SK-N-MC (cell line): ENCODE results near the gene CBY3.
A peak's percentile ranks its signal among the peaks of the same experiment; 100 is the strongest.
"Not testable (repeated sequence)": the region's sequence is repeated elsewhere in the genome, so short reads cannot be mapped to it uniquely, and the experiment has no call there.

Experiments
- DNase-seq: peaks from one replicate; pipeline ENCODE4 v3.0.0-alpha.2; 2011; ENCODE audit warnings: low read depth, low spot score
- H3K27ac ChIP-seq: fragments of 200-600 bp; sonication (generic); 2 replicates; pipeline ENCODE4 v1.5.1; 2016; ENCODE audit warnings: mixed run types
- H3K36me3 ChIP-seq: fragments of 200-600 bp; sonication (generic); 2 replicates; pipeline ENCODE4 v1.6.1; 2017; ENCODE audit warnings: antibody characterized with exemption, low read length, mixed read lengths; ENCODE audit not compliant: insufficient read depth
- H3K4me3 ChIP-seq: fragments of 200-600 bp; sonication (generic); 2 replicates; pipeline ENCODE4 v1.5.1; 2016
- H3K9ac ChIP-seq: fragments of 200-600 bp; sonication (generic); 2 replicates; pipeline ENCODE4 v1.8.0; 2017; ENCODE audit warnings: mixed run types, mixed read lengths; ENCODE audit not compliant: insufficient read length
- H3K9me3 ChIP-seq: fragments of 200-600 bp; sonication (generic); 2 replicates; pipeline ENCODE4 v1.6.1; 2017; ENCODE audit warnings: low read depth, mild to moderate bottlenecking, antibody characterized with exemption, low read length, moderate library complexity, mixed read lengths
- EZH2 ChIP-seq: fragments of 200-600 bp; sonication (generic); IDR thresholded peaks from one replicate; pipeline ENCODE4 v1.6.1; 2017; ENCODE audit warnings: antibody characterized with exemption
- FOXP2 ChIP-seq: optimal IDR thresholded peaks from 2 replicates; pipeline ENCODE3; 2011; ENCODE audit warnings: mild to moderate bottlenecking, moderate library complexity; ENCODE audit not compliant: insufficient read depth; ENCODE audit errors: extremely low read length, control extremely low read depth
- POLR2AphosphoS5 ChIP-seq: IDR thresholded peaks from 2 replicates; pipeline ENCODE4 v1.6.1; 2012; ENCODE audit warnings: mild to moderate bottlenecking, low read depth, low read length, borderline replicate concordance

CBY3 gene

DNA sequence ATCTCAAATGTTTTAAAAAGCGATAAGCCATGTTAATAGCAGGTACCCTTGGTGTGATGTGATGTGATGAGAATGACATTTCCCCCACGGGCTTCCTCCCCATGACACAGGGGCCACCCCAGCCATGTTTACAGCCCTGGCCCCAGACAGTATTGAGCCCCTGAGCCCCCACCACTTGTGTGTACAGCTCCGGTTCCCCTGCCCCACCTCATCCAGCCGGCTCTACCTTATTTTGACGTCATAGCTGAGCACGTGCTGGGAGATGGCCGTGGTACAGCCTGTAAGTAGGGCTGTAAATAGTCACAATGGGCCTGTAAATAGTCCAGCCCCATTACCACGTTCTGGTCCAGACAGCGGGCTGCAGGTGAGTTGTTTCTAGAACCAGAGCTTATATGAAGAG, 32.4 kb downstream of the CBY3 start:
- H3K9me3 ChIP-seq = no peaks in the 10 kb centered on the region
- TF ChIP-seq EZH2 (no peak), FOXP2 (no peak), POLR2AphosphoS5 (no peak)
- H3K36me3 ChIP-seq = no peaks in the 10 kb centered on the region
- no peak overlapping the region for H3K27ac ChIP-seq
- no peak overlapping the region for H3K4me3 ChIP-seq
- H3K9ac ChIP-seq = no peak overlapping the region
- DNase-seq = no peak

DNA sequence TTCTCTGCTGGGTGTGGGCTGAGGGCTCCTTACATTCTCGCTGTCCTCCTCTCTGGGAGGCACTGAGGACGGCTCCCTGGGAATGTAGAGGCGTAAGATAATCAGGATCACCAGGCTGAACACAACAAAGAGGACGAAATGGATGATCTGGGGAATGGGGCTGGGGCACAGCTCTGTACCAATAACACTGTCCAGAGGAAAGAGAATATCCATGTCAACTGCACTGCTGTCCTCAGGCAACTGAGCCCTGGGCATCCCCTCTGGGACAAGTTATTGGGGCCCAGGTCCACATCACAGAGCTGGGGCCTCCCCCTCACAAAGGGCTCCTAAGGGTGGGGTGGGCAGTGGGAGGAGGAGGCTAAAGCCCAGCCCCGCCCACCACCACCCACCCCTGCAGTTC, 36.1 kb downstream of the CBY3 start:
- H3K9me3 ChIP-seq, DNase-seq, H3K27ac ChIP-seq, H3K9ac ChIP-seq, H3K36me3 ChIP-seq, H3K4me3 ChIP-seq: not testable (repeated sequence)

DNA sequence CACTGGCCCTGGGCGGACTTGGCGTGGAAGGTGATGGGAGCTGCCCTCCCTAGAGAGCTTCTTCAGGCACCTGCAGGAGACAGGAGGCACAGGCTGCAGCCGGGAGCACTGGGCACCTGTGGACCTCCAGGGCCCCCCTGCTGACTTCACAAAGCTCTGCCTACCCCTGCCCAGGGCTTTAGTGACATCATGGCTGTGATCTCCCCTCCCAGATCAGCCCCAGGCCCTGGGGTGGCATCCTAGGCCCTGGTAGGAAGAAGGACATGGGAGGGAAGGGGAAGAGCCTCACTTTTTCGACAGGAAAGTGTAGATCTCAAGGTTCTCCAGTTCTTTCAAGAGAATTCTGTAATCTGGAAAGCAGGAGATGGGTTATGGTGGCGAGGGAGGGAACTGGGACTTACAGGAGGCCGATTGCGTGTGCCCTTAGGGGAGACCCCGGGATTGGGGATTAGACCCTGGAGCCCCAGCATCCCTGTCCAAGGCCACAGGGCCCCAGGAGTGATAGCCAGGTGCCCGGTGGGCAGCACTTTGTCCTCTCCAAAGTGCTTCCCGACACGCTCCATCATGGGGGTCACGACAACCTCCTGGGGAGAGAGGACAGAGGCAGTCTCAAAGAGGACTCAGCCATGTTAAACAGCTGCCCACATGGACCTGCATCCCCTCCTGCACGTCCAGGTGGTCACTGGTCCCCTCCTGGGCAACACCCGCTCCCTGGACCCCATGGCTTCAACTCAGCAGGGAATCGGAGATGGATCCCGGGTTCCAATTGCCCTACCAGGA, 37.5 kb downstream of the CBY3 start:
- not testable (repeated sequence) for H3K9me3 ChIP-seq, H3K9ac ChIP-seq, H3K4me3 ChIP-seq, H3K27ac ChIP-seq, H3K36me3 ChIP-seq, DNase-seq

DNA sequence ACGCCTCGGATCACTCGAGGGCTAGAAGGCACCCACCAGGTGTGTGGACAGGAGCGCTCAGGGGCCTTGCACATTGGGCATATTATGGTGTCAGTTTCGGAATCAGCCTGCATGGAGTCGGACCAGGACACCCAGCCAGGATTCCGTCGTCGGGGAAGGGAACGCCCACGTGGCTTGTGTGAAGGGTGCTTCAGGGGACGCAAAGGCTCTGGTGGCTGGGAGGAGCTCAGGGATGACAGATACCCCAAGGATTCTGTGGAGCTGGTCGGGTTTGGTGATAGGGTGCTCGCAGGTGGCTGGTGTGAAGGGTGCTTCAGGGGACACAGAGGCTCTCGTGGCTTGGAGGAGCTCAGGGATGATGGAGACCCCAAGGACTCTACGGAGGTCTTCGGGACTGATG, 38.2 kb downstream of the CBY3 start:
- not testable (repeated sequence) for H3K27ac ChIP-seq, H3K4me3 ChIP-seq, H3K36me3 ChIP-seq, H3K9me3 ChIP-seq, DNase-seq, H3K9ac ChIP-seq

DNA sequence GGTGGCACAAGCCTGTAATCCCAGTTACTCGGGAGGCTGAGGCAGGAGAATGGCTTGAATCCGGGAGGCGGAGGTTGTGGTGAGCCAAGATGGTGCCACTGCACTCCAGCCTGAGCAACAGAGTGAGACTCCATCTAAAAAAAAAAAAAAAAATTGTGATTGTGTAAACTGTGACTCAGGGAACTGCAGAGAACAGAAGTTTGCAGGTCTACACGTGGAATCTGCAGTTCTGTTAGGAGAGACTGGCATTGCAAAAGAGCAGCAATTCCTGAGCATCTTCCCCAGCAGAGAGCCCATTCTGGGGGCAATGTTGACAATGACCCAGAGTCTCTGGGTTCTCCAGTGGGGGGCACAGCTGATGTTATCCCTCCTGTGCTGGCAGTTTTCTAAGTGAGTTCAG, 39.1 kb downstream of the CBY3 start:
- H3K9me3 ChIP-seq, H3K36me3 ChIP-seq, H3K9ac ChIP-seq, H3K27ac ChIP-seq, DNase-seq, H3K4me3 ChIP-seq: not testable (repeated sequence)

DNA sequence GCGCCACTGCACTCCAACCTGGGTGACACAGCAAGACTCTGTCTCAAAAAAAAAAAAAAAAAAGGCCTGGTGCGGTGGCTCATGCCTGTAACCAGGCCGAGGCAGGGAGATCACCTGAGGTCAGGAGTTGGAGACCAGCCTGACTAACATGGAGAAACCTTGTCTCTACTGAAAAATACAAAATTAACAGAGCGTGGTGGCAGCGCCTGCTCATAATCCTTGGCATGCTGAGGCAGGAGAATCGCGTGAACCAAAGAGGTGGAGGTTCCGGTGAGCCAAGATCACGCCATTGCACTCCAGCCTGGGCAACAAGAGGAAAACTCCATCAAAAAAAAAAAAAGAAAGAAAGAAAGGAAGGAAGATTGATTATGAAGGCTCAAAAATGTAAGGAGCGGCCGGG, 41.5 kb downstream of the CBY3 start:
- H3K36me3 ChIP-seq, H3K4me3 ChIP-seq, H3K9ac ChIP-seq, H3K27ac ChIP-seq, H3K9me3 ChIP-seq, DNase-seq: not testable (repeated sequence)

DNA sequence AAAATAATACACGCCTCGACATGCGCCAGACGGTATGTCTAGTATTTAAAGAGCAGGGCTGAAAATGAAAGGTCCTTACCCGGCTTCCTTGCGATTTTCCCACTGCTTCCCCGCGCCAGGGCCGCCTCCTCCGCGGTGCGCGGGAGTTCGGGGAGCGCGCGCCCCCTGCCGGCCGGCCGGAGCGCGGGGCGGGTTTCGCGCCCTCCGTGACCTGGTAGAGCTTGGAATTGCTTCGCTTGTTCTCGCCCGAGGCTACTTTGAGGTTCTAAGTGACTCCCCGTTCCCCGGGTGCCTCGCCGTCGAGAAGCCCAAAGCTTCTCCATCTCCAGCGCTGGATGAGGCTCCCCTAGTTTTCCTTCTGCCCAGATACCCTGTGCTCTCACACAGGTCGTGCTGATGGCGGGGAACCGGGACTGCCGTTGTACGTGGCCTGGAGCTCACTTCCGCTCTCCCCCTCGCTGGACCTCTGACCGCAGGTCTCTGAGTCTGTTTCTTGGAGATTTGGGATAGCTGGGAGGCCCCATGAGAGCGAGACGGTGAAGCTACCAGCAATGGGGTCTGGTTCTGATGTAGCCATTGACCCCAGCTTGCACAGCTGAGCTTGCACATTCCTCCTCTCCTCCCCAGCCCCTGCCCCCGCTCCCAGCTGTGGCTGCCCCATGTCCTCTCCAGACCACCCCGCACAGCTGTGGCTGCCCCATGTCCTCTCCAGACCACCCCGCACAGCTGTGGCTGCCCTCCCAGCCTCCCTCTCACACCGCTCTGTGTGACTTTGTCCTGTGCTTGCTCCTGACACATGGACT, 46.3 kb downstream of the CBY3 start:
- not testable (repeated sequence) for DNase-seq, H3K9ac ChIP-seq, H3K36me3 ChIP-seq, H3K9me3 ChIP-seq, H3K27ac ChIP-seq
- 0 out of 2 replicates have a peak overlapping the region, but pooled peaks have one; percentile 38 for H3K4me3 ChIP-seq

DNA sequence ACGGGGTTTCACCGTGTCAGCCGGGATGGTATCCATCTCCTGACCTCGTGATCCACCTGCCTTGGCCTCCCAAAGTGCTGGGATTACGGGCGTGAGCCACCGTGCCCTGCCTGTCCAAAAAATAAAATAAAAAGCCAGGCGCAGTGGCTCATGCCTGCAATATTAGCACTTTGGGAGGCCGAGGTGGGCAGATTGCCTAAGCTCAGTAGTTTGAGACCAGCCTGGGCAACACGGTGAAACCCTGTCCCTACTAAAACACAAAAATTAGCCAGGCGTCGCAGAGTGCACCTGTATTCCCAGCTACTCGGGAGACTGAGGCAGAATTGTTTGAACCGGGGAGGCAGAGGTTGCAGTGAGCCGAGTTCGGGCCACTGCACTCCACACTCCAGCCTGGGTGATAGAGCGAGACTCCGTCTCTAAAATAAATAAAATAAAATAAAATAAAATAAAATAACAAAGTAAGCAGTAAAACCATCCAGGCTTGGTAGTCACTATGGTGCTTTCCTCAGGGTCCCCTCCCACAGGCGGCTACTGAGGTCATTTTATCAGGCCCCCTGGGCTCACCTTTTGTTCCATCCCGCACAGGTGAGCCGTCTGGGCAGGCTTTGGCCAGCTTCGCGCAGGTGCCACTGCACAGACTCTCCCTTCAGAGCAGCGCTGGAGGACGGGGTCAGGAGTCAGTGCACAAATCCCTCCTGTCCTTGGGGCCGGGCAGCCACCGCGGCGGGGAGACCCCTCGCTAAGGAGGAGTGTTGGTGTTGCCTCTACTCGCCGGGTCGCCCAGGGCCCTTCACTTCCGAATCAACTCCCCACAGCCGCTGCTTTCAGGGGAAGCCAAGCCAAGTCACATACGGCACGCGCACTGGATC, 47.1 kb downstream of the CBY3 start:
- not testable (repeated sequence) for H3K9me3 ChIP-seq, H3K9ac ChIP-seq, H3K36me3 ChIP-seq, DNase-seq, H3K27ac ChIP-seq
- H3K4me3 ChIP-seq = peak overlapping the region; percentile 62
